GM12878 (cell line): ENCODE results near the gene PSMA2. TPM values are rescaled to one million over a fixed set of nuclear protein-coding genes. Genes with fewer than 3 reads are reported as not detected.

Experiments used
- CEBPB ChIP-seq, 2 experiments: fragments of 150-350 bp in 1 of 2; IDR thresholded peaks; 2 replicates each; pipeline ENCODE4 v1.6.1; 2012 to 2014; ENCODE audit warnings: low read depth in 2 of 2, low read length in 2 of 2, borderline replicate concordance in 1 of 2, inconsistent platforms in 1 of 2
- CHD1 ChIP-seq: IDR thresholded peaks from 2 replicates; pipeline ENCODE4 v1.6.1; 2012; ENCODE audit warnings: low read depth, low read length, improper control_type of control experiment
- CTCF ChIP-seq, 3 experiments: IDR thresholded peaks in 2 of 3; conservative IDR thresholded peaks in 1 of 3; 2 replicates each; pipeline ENCODE4 v1.5.1; 2011; ENCODE audit warnings: low read depth in 3 of 3, low read length in 3 of 3, mild to moderate bottlenecking in 3 of 3, control low read depth in 2 of 3, moderate library complexity in 2 of 3, inconsistent platforms in 1 of 3, mixed read lengths in 1 of 3; ENCODE audit not compliant: control insufficient read depth in 2 of 3, insufficient read depth in 1 of 3; ENCODE audit errors: extremely low read depth in 1 of 3
- CUX1 ChIP-seq: IDR thresholded peaks from 2 replicates; pipeline ENCODE4 v1.6.1; 2012; ENCODE audit warnings: improper control_type of control experiment, low read depth, low read length; ENCODE audit not compliant: insufficient replicate concordance
- EZH2 ChIP-seq: IDR thresholded peaks from 2 replicates; pipeline ENCODE4 v1.6.1; 2012; ENCODE audit warnings: low read depth, mild to moderate bottlenecking, control low read depth, inconsistent platforms, low read length, borderline replicate concordance; ENCODE audit not compliant: control insufficient read depth
- HSF1 ChIP-seq: fragments of 150-350 bp; IDR thresholded peaks from 2 replicates; pipeline ENCODE4 v1.6.1; 2014; ENCODE audit warnings: mild to moderate bottlenecking, low read depth, low read length
- IKZF2 ChIP-seq, 2 experiments: fragments of 450-650 bp; IDR thresholded peaks; 2 replicates each; pipeline ENCODE4 v1.6.1; 2017; ENCODE audit warnings: mild to moderate bottlenecking in 2 of 2, moderate library complexity in 2 of 2
- KAT2A ChIP-seq: conservative IDR thresholded peaks from 2 replicates; pipeline ENCODE4 v1.6.1; 2011; ENCODE audit warnings: low read depth, low read length; ENCODE audit not compliant: control insufficient read depth
- MYB ChIP-seq: fragments of 150-350 bp; IDR thresholded peaks from 2 replicates; pipeline ENCODE4 v1.6.1; 2014; ENCODE audit warnings: mild to moderate bottlenecking, low read depth, low read length, borderline replicate concordance
- RAD21 ChIP-seq: IDR thresholded peaks from 2 replicates; pipeline ENCODE4 v1.6.1; 2011; ENCODE audit warnings: mild to moderate bottlenecking, low read depth, low read length, moderate library complexity; ENCODE audit not compliant: insufficient read depth
- RELA ChIP-seq: fragments of 450-650 bp; IDR thresholded peaks from 2 replicates; pipeline ENCODE4 v1.8.0; 2014; ENCODE audit warnings: borderline replicate concordance; ENCODE audit not compliant: partially characterized antibody
- SPI1 ChIP-seq: IDR thresholded peaks from 2 replicates; pipeline ENCODE4 v1.6.1; 2011; ENCODE audit warnings: low read depth, mild to moderate bottlenecking, low read length, moderate library complexity, borderline replicate concordance; ENCODE audit not compliant: insufficient read depth
- SREBF1 ChIP-seq: IDR thresholded peaks from 2 replicates; pipeline ENCODE4 v1.6.1; 2012; ENCODE audit warnings: mild to moderate bottlenecking, low read length
- SREBF2 ChIP-seq: IDR thresholded peaks from 2 replicates; pipeline ENCODE4 v1.6.1; 2012; ENCODE audit warnings: mild to moderate bottlenecking, low read length
- TAF1 ChIP-seq: IDR thresholded peaks from 2 replicates; pipeline ENCODE4 v1.6.1; 2011; ENCODE audit warnings: mild to moderate bottlenecking, low read depth, low read length, borderline replicate concordance
- ZNF217 ChIP-seq: fragments of 450-650 bp; IDR thresholded peaks from 2 replicates; pipeline ENCODE4 v1.6.1; 2017; ENCODE audit warnings: antibody characterized with exemption, mild to moderate bottlenecking
- ZNF622 ChIP-seq: fragments of 450-650 bp; IDR thresholded peaks from 2 replicates; pipeline ENCODE4 v1.6.1; 2017; ENCODE audit warnings: mild to moderate bottlenecking, inconsistent platforms
- ZZZ3 ChIP-seq: IDR thresholded peaks from 2 replicates; pipeline ENCODE4 v1.6.1; 2011; ENCODE audit warnings: low read depth; ENCODE audit not compliant: control insufficient read depth, insufficient read length
- polyA plus RNA-seq, 11 experiments: library from polyadenylated mRNA; depleted of rRNA in 4 of 11; unstranded in 6 of 11; stranded (reverse) in 5 of 11; fragments of >200 nt; fragmentation: Nextera tagmentation in 4 of 11; fragmentation: Illumina TruSeq in 1 of 11; extraction: Ambion mirVana in 4 of 11; extraction: Trizol in 1 of 11; gene quantifications; 1 replicate in 1 of 11; 2 replicates in 10 of 11; pipeline versions ENCODE4 v1.2.1 to v1.2.3, GENCODE V29; 2011 to 2016; ENCODE audit warnings: inconsistent platforms in 2 of 11, missing spikeins in 2 of 11, low read depth in 1 of 11
- total RNA-seq, 4 experiments: library from RNA; depleted of rRNA in 3 of 4; stranded (reverse); fragments of >200 nt in 3 of 4; fragmentation: Illumina TruSeq in 1 of 4; extraction: Trizol in 1 of 4; gene quantifications; 2 replicates each; pipeline versions ENCODE4 v1.2.1 to v1.2.3, GENCODE V29; 2013 to 2021

Gene PSMA2
- total and polyA plus RNA-seq, 10 of the 15 experiments (the other 5 are each of a cell fraction or from before 2014, with no cell fraction given), result 129 to 1,223 (median 317) TPM

- no peak for TF ChIP-seq EZH2
- no peak for TF ChIP-seq SREBF2
- TF ChIP-seq HSF1, result no peak
- no peak for TF ChIP-seq TAF1
- peak; percentile 97 for TF ChIP-seq RAD21
- no peak for TF ChIP-seq ZZZ3
- TF ChIP-seq KAT2A, result no peak
- no peak for TF ChIP-seq RELA
- TF ChIP-seq CEBPB (IDR thresholded peaks at IDR 0.05; ENCODE audit: borderline replicate concordance in 1 of 2, low read depth in 2 of 2, low read length in 2 of 2), result no peak
- TF ChIP-seq CUX1, result peak; percentile 9
- TF ChIP-seq SPI1, result peak; percentile 73; the same call in 1 of the 2 replicates
- no peak for TF ChIP-seq SREBF1
- TF ChIP-seq ZNF622, result no peak
- peak; percentile 87 to 92 (median 91) for TF ChIP-seq CTCF (IDR thresholded peaks at IDR 0.05 in 2 of 3, conservative IDR thresholded peaks at IDR 0.05 in 1 of 3; ENCODE audit: control insufficient read depth in 2 of 3, extremely low read depth in 1 of 3, insufficient read depth in 1 of 3, low read depth in 3 of 3, low read length in 3 of 3)
- TF ChIP-seq MYB, result no peak
- TF ChIP-seq CHD1, result no peak
- TF ChIP-seq ZNF217, result no peak
- TF ChIP-seq IKZF2 (IDR thresholded peaks at IDR 0.05), result 0 out of 4 replicates have a peak, but pooled peaks of 1 of the 2 experiments have one; percentile 9
Observed at GRCh38 chr7:42940985-42941847, 9.2 kb upstream of the PSMA2 start (continued).
